SW 1271 (cell line): ENCODE results near the gene CABCOCO1.
"Not testable (repeated sequence)": the region's sequence is repeated elsewhere in the genome, so short reads cannot be mapped to it uniquely, and the experiment has no call there.

ENCODE experiments used
- DNase-seq, 2 experiments: peaks; one replicate each; lab custom pipeline; 2025; lab: John Stamatoyannopoulos, UW

Gene CABCOCO1

DNA sequence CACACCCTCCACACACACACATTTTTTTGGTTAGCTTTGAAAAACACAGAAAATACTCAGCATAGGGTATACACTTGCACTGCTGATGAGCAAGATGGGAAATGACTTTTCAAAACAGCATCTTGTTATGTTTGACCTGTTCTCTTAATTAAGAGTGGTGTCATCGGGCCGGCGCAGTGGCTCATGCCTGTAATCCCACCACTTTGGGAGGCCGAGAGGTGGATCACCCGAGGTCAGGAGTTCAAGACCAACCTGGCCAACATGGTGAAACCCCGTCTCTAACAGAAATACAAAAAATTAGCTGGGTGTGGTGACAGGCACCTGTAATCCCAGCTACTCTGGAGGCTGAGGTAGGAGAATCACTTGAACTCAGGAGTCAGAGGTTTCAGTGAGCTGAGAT lies 56.7 kb downstream of the CABCOCO1 start:
- not testable (repeated sequence) for DNase-seq

DNA sequence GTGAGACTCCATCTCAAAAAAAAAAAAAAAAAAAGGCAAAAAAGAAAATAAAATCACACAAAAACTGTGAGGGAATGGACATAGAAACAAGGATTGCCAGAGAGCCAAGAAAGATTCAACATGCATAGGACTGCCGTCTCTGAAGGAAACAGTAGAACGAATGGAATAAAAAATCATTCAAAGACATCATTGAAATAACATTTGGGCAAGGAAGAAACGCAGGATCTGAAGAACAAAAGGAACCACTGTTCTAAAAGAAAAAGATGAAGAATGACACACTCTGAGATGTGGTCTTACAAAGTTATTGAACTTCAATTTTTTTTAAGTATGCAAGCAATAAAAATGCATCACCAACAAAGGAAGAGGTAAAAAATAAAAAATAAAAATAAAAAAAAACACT lies 57.2 kb downstream of the CABCOCO1 start:
- DNase-seq, result no peak

DNA sequence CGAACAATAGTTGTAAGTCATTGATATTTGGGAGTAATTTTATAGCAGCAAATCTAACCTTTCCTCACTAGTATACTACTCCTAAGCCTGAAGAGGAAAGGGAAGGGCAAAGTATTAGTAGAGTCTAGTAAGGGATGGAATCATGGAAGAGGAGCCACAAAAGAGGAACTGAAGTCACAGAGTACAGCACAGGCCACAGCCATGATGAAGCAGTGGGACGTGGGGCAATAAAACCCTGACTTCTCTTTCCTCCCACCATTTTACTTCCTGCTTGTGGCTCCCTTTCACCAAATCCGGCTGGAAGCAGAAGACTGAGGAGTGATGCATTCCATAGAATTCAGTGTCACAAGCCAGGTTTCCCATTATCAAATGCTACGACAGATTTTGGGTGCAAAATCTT lies 58.7 kb downstream of the CABCOCO1 start:
- DNase-seq, result no peak

DNA sequence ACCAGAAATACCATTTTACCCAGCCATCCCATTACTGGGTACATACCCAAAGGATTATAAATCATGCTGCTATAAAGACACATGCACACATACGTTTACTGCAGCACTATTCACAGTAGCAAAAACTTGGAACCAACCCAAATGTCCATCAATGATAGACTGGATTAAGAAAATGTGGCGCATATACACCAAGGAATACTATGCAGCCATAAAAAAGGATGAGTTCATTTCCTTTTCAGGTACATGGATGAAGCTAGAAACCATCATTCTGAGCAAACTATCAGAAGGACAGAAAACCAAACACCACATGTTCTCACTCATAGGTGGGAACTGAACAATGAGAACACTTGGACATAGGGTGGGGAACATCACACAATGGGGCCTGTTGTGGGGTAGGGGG lies 62.5 kb downstream of the CABCOCO1 start:
- not testable (repeated sequence) for DNase-seq

DNA sequence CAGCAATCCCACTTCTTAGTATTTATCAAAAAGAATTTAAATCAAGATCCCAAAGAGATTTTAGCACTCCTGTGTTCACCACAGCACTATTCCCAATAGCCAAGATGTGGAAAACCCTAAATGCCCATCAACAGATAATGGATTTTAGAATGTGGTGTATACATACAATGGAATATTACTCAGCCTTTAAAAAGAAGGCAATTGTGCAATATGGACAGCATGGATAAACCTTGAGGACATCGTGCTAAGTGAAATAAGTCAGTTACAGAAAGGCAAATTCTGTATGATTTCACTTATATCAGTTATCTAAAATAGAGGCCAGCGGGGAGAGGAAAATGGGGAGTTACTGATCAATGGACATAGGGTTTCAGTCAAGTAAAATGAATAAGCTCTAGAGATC lies 66.9 kb downstream of the CABCOCO1 start:
- DNase-seq, result no peak

- no peak for DNase-seq
These were observed 67.9 kb downstream of the CABCOCO1 start for GRCh38 chr10:61730671-61731070.

- no peak for DNase-seq
These were observed 68.9 kb downstream of the CABCOCO1 start for GRCh38 chr10:61731638-61732037.

GRCh38 chr10:61732629-61733278 lies 70.0 kb downstream of the CABCOCO1 start:
- DNase-seq, result no peak

DNA sequence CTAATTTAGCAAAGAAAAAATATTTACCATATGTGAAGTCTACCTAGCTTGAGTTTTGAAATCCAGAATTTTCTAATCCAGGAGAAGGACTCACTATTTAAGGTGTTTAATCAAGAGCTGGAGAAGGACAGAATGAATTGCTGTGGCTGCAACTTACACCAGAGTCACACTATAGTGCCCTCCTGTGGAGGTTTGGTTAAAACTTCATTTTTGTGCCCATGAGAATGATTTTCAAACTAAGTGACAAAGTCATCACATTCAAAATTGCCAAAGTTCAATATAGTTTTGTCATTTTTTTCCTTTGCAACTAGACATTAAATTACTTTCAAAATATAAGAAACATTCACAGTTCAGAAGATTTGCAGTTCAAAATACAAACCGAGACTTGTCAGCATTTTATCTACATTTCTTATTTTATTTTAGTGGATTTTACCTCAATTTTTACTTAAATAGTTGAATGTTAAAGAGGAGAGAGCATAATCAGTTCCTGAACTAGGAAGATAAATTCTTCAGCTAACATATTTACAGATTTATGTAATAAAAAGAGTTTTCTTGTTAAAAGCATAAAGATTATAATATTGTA lies 70.7 kb downstream of the CABCOCO1 start:
- peak in 1 of 2 experiments; percentile 25 for DNase-seq

- DNase-seq, result no peak
These were observed 73.2 kb downstream of the CABCOCO1 start for GRCh38 chr10:61735882-61736281.

GRCh38 chr10:61737455-61737854 lies 74.7 kb downstream of the CABCOCO1 start:
- not testable (repeated sequence) for DNase-seq

DNA sequence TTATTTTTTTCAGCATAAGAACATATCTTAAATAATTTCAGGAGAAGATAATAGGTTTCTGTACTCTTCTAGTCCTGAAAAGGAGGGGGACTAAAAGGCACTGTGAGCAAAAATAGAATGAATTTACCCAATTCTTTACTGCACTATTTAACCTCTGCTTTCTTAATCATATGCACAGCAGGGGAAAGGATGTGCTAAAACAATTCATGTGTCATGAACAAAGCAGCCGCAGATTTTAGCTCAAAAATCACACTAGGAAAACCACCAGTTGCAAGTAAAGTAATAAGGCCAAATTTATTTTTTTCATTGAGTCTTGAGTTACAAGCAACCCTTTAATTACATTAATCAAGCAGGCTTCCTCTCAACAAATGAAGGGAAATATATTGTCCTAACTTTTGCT lies 80.1 kb downstream of the CABCOCO1 start:
- no peak for DNase-seq

- no peak for DNase-seq
These were observed 81.7 kb downstream of the CABCOCO1 start for GRCh38 chr10:61744469-61744868.

- DNase-seq, result no peak
These were observed 83.6 kb downstream of the CABCOCO1 start for GRCh38 chr10:61746377-61746776.

GRCh38 chr10:61747307-61747706 lies 84.6 kb downstream of the CABCOCO1 start:
- no peak for DNase-seq

DNA sequence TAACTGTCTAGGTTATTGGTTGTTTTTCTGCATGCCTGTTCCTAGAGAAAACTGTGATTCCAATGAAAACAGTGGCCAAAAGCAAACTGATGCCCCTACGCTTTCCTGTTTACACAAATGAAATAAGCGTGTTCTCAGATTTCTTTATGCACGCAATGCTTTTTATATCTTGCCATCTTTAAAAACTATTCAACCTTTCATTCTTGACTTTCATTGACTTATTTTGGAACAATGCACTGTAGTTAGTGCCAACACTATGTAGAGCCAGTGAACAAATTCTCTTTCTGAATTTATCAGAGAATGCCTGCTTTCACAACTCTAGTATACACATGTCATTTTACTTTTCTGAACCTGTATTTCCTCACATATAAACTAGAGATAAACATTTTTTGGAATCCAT lies 86.6 kb downstream of the CABCOCO1 start:
- DNase-seq, result no peak

DNA sequence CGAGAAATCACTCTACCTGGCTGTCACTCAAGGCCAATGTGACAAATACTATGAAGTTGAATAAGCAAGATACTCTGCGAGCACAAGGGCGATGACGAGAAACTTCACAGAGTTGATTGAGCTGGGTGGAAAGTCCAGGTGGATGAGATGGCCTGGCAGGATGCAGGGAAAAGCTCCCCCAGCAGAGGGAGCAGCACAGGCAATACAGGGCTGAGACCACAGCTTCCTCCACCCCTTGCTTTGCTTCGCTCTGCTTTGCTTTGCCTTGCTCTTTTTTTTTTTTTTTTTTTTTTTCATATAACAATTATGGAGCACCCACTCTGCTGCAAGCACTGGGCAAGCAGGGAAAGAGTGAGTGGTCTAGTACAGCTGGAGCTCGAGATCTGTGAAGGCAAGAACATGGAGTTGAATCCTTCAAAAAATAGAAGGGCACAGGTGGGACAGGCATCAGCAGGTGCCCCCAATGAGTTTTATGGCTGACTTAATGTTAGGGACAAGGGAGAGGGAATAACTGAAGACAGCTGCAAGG lies 88.3 kb downstream of the CABCOCO1 start:
- peak in 1 of 2 experiments; percentile 23 for DNase-seq

- no peak for DNase-seq
These were observed 88.9 kb downstream of the CABCOCO1 start for GRCh38 chr10:61751599-61751998.

- DNase-seq, result no peak
These were observed 89.6 kb downstream of the CABCOCO1 start for GRCh38 chr10:61752111-61753011.

GRCh38 chr10:61753453-61753852 lies 90.7 kb downstream of the CABCOCO1 start:
- no peak for DNase-seq

GRCh38 chr10:61754587-61755550 lies 92.1 kb downstream of the CABCOCO1 start:
- no peak for DNase-seq

- DNase-seq, result no peak
These were observed 94.3 kb downstream of the CABCOCO1 start for GRCh38 chr10:61757001-61757400.
